HCT116 (cell line): Measurements from ENCODE around the gene ATXN2. TPM values are rescaled to one million over a fixed set of nuclear protein-coding genes. Genes with fewer than 3 reads are reported as not detected.

Experiments used
- ATAC-seq: fragments of 200-7000 bp; cut with Tn5 transposase; 2 replicates; pipeline ENCODE4 v1.9.1; 2020; ENCODE audit warnings: mild to moderate bottlenecking, moderate library complexity
- BruUV-seq: library from RNA; stranded (reverse); fragments of 400-500 nt; replicated peaks from 2 replicates; lab custom pipeline; 2021; lab: Mats Ljungman, UMichigan
- CTCF ChIA-PET: fragments of 300-600 bp; sonication (Branson Sonifier 250); formaldehyde crosslinking; loops from one replicate; lab custom pipeline; 2021; ENCODE audit warnings: antibody characterized with exemption; lab: Charles Lee
- POLR2A ChIA-PET: fragments of 300-600, 350-600 bp; sonication (Branson Sonifier 250); formaldehyde crosslinking; loops from one replicate; lab custom pipeline; 2021; ENCODE audit warnings: antibody characterized with exemption; lab: Charles Lee
- RAD21 ChIA-PET, 2 experiments: fragments of 300-600 bp; sonication (Branson Sonifier 250); formaldehyde crosslinking; loops; one replicate each; lab custom pipeline; 2023; ENCODE audit warnings: low total read pairs in 2 of 2; ENCODE audit not compliant: uncharacterized antibody in 2 of 2, unreplicated experiment in 2 of 2, low non-redundant PET in 1 of 2; lab: Charles Lee
- DNase-seq: peaks from one replicate; pipeline ENCODE4 v3.0.0-alpha.2; 2010; ENCODE audit warnings: low read depth, low spot score
- H2AFZ ChIP-seq: fragments of 200-600 bp; shearing (Covaris generic), sonication (generic); 2 replicates; pipeline ENCODE4 v1.6.1; 2017; ENCODE audit warnings: low read depth, mixed run types, mixed read lengths, antibody characterized with exemption, low read length; ENCODE audit not compliant: poor library complexity, severe bottlenecking
- H3K27ac ChIP-seq: 2 replicates; pipeline ENCODE4 v1.5.1; 2012; ENCODE audit warnings: low read depth, low read length
- H3K27me3 ChIP-seq: fragments of 200-600 bp; sonication (generic); 2 replicates; pipeline ENCODE4 v1.6.1; 2016; ENCODE audit warnings: mixed run types, low read length, mixed read lengths; ENCODE audit not compliant: insufficient read depth
- H3K36me3 ChIP-seq, 2 experiments: fragments of 200-500 bp in 1 of 2; fragments of 200-600 bp in 1 of 2; sonication (Bioruptor generic) in 1 of 2; sonication (generic) in 1 of 2; 2 replicates each; pipeline versions ENCODE4 v1.5.1 to v1.6.1; 2014 to 2016; ENCODE audit warnings: low read length in 2 of 2, inconsistent platforms in 1 of 2, mixed read lengths in 1 of 2, mixed run types in 1 of 2; ENCODE audit not compliant: insufficient read depth in 2 of 2, control insufficient read depth in 1 of 2
- H3K4me1 ChIP-seq, 2 experiments: fragments of 200-600 bp in 1 of 2; sonication (generic) in 1 of 2; 2 replicates each; pipeline versions ENCODE4 v1.5.1 to v1.6.1; 2012 to 2017; ENCODE audit warnings: low read length in 2 of 2, inconsistent platforms in 1 of 2, mild to moderate bottlenecking in 1 of 2, mixed read lengths in 1 of 2, mixed run types in 1 of 2, moderate library complexity in 1 of 2; ENCODE audit not compliant: insufficient read depth in 2 of 2, control insufficient read depth in 1 of 2
- H3K4me2 ChIP-seq: fragments of 200-600 bp; sonication (generic); 2 replicates; pipeline ENCODE4 v1.6.1; 2017; ENCODE audit warnings: mixed run types, low read length, mixed read lengths
- H3K4me3 ChIP-seq, 2 experiments: fragments of 200-600 bp in 1 of 2; sonication (generic) in 1 of 2; replicated peaks in 1 of 2; 2 replicates each; pipeline ENCODE4 v1.5.1; 2011 to 2016; ENCODE audit warnings: low read length in 2 of 2, control low read depth in 1 of 2, low read depth in 1 of 2, mild to moderate bottlenecking in 1 of 2, mixed read lengths in 1 of 2, mixed run types in 1 of 2
- H3K79me2 ChIP-seq: fragments of 200-600 bp; sonication (generic); 2 replicates; pipeline ENCODE4 v1.6.1; 2017; ENCODE audit warnings: mild to moderate bottlenecking, mixed run types, low read length, moderate library complexity, mixed read lengths; ENCODE audit not compliant: insufficient read depth
- H3K9ac ChIP-seq: fragments of 200-600 bp; sonication (generic); 2 replicates; pipeline ENCODE4 v1.6.1; 2016; ENCODE audit warnings: low read length, mixed read lengths
- H3K9me2 ChIP-seq: fragments of 200-600 bp; sonication (generic), shearing (Covaris generic); 2 replicates; pipeline ENCODE4 v1.6.1; 2017; ENCODE audit warnings: mixed run types, mild to moderate bottlenecking, moderate library complexity; ENCODE audit not compliant: insufficient read depth
- H3K9me3 ChIP-seq, 2 experiments: fragments of 200-500 bp in 1 of 2; fragments of 200-600 bp in 1 of 2; sonication (Bioruptor generic) in 1 of 2; sonication (generic) in 1 of 2; 2 replicates each; pipeline ENCODE4 v1.6.1; 2014 to 2017; ENCODE audit warnings: low read length in 2 of 2, mixed read lengths in 2 of 2, inconsistent platforms in 1 of 2, low read depth in 1 of 2, mild to moderate bottlenecking in 1 of 2, mixed run types in 1 of 2, moderate library complexity in 1 of 2; ENCODE audit not compliant: control insufficient read depth in 1 of 2, insufficient read depth in 1 of 2
- H4K20me1 ChIP-seq: fragments of 200-600 bp; sonication (generic), shearing (Covaris generic); 2 replicates; pipeline ENCODE4 v1.6.1; 2017; ENCODE audit warnings: mixed run types, mild to moderate bottlenecking, moderate library complexity; ENCODE audit not compliant: insufficient read depth
- CBX3 ChIP-seq: IDR thresholded peaks from 2 replicates; pipeline ENCODE4 v1.6.1; 2012; ENCODE audit warnings: low read depth
- CEBPB ChIP-seq: IDR thresholded peaks from 2 replicates; pipeline ENCODE4 v1.6.1; 2012; ENCODE audit warnings: low read depth
- EGR1 ChIP-seq: IDR thresholded peaks from 2 replicates; pipeline ENCODE4 v1.6.1; 2012; ENCODE audit warnings: low read depth
- EZH2 ChIP-seq: fragments of 200-600 bp; sonication (generic); IDR thresholded peaks from 2 replicates; pipeline ENCODE4 v1.6.1; 2017; ENCODE audit warnings: antibody characterized with exemption, mixed run types
- EZH2phosphoT487 ChIP-seq: fragments of 200-600 bp; IDR thresholded peaks from 2 replicates; pipeline ENCODE4 v1.6.1; 2018; ENCODE audit warnings: antibody characterized with exemption, borderline replicate concordance
- FOSL1 ChIP-seq: IDR thresholded peaks from 2 replicates; pipeline ENCODE4 v1.6.1; 2012; ENCODE audit warnings: low read depth
- JUND ChIP-seq: IDR thresholded peaks from 2 replicates; pipeline ENCODE4 v1.6.1; 2012
- POLR2A ChIP-seq: IDR thresholded peaks from 2 replicates; pipeline ENCODE4 v1.7.0; 2011; ENCODE audit warnings: borderline replicate concordance; ENCODE audit not compliant: insufficient read depth, insufficient read length; ENCODE audit errors: extremely low read depth
- POLR2AphosphoS5 ChIP-seq: IDR thresholded peaks from 2 replicates; pipeline ENCODE4 v1.6.1; 2011; ENCODE audit warnings: mild to moderate bottlenecking, low read depth, low read length, moderate library complexity
- RAD21 ChIP-seq: IDR thresholded peaks from 2 replicates; pipeline ENCODE4 v1.6.1; 2012; ENCODE audit warnings: low read depth, mild to moderate bottlenecking
- SIN3A ChIP-seq: IDR thresholded peaks from 2 replicates; pipeline ENCODE4 v1.6.1; 2012; ENCODE audit warnings: low read depth
- SRF ChIP-seq: IDR thresholded peaks from 2 replicates; pipeline ENCODE4 v1.6.1; 2012; ENCODE audit warnings: low read depth
- YY1 ChIP-seq: IDR thresholded peaks from 2 replicates; pipeline ENCODE4 v1.6.1; 2011; ENCODE audit warnings: low read length, low read depth, moderate library complexity, mild to moderate bottlenecking; ENCODE audit not compliant: insufficient replicate concordance; ENCODE audit errors: extremely low read depth
- ZFX ChIP-seq: fragments of 450-650 bp; IDR thresholded peaks from 2 replicates; pipeline ENCODE4 v1.6.1; 2017
- ZNF274 ChIP-seq: fragments of 200-500 bp; sonication (Bioruptor generic); IDR thresholded peaks from 2 replicates; pipeline ENCODE4 v1.6.1; 2014; ENCODE audit warnings: mild to moderate bottlenecking, low read depth, low read length, inconsistent platforms
- intact Hi-C: fragments of 100-400 bp; cut with micrococcal nuclease; formaldehyde crosslinking; loops from 2 replicates; pipeline ENCODE4 v1.10.0; 2022
- total RNA-seq: library from RNA; stranded (reverse); gene quantifications from one replicate; pipeline ENCODE4 v1.2.1, GENCODE V29; 2021; ENCODE audit not compliant: unreplicated experiment
- TF ChIP-seq, protein P1 (sequence below): IDR thresholded peaks from 2 replicates; pipeline ENCODE4 v1.6.1; 2012; ENCODE audit warnings: low read depth
- TF ChIP-seq, protein P2 (sequence below), 3 experiments: fragments of 200-600 bp in 1 of 3; sonication (generic) in 1 of 3; IDR thresholded peaks in 2 of 3; conservative IDR thresholded peaks in 1 of 3; 2 replicates each; pipeline ENCODE4 v1.5.1; 2012 to 2017; ENCODE audit warnings: low read depth in 2 of 3, low read length in 2 of 3, antibody characterized with exemption in 1 of 3, borderline replicate concordance in 1 of 3, control low read depth in 1 of 3, mild to moderate bottlenecking in 1 of 3, mixed read lengths in 1 of 3, mixed run types in 1 of 3, moderate library complexity in 1 of 3; ENCODE audit not compliant: insufficient read depth in 1 of 3
- TF ChIP-seq, protein P3 (sequence below): IDR thresholded peaks from 2 replicates; pipeline ENCODE4 v1.6.1; 2012

ATXN2 gene
- total RNA-seq, 1 experiment from 2014 or later = 72.7 TPM

DNA sequence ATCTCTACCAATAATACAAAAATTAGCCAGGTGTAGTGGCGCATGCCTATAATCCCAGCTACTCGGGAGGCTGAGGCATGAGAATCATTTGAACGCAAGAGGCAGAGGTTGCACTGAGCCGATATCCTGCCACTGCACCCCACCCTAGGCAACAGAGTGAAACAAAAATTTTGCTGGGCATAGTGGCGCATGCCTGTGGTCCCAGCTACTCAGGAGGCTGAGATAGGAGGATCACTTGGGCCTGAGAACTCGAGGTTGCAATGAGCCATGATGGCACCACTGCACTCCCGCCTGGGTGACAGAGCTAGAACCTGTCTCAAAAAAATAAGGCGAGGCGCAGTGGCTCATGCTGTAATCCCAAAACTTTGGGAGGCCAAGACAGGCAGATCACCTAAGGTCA is 9.5 kb downstream of the ATXN2 start:
- intact Hi-C loops = no loop called here

DNA sequence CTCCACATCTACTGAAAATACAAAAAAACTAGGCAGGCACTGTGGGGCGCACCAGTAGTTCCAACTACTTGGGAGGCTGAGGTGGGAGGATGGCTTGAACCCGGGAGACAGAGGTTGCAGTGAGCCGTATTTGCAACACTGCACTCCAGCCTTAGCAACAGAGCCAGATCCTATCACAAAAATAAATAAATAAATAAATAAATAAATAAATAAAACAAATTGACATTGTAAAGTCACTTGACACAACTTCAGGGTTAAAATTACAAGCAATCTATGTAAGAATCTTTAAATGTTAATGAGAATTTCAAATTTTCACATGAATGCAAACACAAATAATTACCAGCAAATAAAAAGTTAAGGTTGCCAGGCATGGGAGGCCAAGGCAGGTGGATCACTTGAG is 11.1 kb downstream of the ATXN2 start:
- no peak for ATAC-seq
- H3K9me3 ChIP-seq = no peaks in the 10 kb centered on the region
- H3K4me2 ChIP-seq = no peak overlapping the region
- 0 out of 2 replicates have a peak, but pooled peaks cover 4% of the 10 kb centered on the region for H4K20me1 ChIP-seq
- H3K4me3 ChIP-seq = no peak overlapping the region
- peaks cover 100% of the 10 kb centered on the region for H3K79me2 ChIP-seq
- BruUV-seq = no TSS peak
- DNase-seq = no peak
- no peak overlapping the region for H3K27ac ChIP-seq
- CTCF ChIA-PET = no interaction called here
- no peaks in the 10 kb centered on the region for H3K36me3 ChIP-seq
- RAD21 ChIA-PET = no interaction called here
- intact Hi-C loops = no loop called here
- H3K4me1 ChIP-seq = peaks cover 0 to 5% of the 10 kb centered on the region in 2 experiments; a peak in 3 of 4 replicates
- H3K9me2 ChIP-seq = no peaks in the 10 kb centered on the region
- no peak overlapping the region for H2AFZ ChIP-seq
- H3K9ac ChIP-seq = no peak overlapping the region
- POLR2A ChIA-PET = no interaction called here
- H3K27me3 ChIP-seq = no peaks in the 10 kb centered on the region
- TF ChIP-seq, protein P1, sequence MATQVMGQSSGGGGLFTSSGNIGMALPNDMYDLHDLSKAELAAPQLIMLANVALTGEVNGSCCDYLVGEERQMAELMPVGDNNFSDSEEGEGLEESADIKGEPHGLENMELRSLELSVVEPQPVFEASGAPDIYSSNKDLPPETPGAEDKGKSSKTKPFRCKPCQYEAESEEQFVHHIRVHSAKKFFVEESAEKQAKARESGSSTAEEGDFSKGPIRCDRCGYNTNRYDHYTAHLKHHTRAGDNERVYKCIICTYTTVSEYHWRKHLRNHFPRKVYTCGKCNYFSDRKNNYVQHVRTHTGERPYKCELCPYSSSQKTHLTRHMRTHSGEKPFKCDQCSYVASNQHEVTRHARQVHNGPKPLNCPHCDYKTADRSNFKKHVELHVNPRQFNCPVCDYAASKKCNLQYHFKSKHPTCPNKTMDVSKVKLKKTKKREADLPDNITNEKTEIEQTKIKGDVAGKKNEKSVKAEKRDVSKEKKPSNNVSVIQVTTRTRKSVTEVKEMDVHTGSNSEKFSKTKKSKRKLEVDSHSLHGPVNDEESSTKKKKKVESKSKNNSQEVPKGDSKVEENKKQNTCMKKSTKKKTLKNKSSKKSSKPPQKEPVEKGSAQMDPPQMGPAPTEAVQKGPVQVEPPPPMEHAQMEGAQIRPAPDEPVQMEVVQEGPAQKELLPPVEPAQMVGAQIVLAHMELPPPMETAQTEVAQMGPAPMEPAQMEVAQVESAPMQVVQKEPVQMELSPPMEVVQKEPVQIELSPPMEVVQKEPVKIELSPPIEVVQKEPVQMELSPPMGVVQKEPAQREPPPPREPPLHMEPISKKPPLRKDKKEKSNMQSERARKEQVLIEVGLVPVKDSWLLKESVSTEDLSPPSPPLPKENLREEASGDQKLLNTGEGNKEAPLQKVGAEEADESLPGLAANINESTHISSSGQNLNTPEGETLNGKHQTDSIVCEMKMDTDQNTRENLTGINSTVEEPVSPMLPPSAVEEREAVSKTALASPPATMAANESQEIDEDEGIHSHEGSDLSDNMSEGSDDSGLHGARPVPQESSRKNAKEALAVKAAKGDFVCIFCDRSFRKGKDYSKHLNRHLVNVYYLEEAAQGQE = no peak
- TF ChIP-seq FOSL1 = no peak
- no peak for TF ChIP-seq SRF
- no peak for TF ChIP-seq JUND
- no peak for TF ChIP-seq ZNF274
- TF ChIP-seq, protein P2, sequence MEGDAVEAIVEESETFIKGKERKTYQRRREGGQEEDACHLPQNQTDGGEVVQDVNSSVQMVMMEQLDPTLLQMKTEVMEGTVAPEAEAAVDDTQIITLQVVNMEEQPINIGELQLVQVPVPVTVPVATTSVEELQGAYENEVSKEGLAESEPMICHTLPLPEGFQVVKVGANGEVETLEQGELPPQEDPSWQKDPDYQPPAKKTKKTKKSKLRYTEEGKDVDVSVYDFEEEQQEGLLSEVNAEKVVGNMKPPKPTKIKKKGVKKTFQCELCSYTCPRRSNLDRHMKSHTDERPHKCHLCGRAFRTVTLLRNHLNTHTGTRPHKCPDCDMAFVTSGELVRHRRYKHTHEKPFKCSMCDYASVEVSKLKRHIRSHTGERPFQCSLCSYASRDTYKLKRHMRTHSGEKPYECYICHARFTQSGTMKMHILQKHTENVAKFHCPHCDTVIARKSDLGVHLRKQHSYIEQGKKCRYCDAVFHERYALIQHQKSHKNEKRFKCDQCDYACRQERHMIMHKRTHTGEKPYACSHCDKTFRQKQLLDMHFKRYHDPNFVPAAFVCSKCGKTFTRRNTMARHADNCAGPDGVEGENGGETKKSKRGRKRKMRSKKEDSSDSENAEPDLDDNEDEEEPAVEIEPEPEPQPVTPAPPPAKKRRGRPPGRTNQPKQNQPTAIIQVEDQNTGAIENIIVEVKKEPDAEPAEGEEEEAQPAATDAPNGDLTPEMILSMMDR (IDR thresholded peaks at IDR 0.05 in 2 of 3, conservative IDR thresholded peaks at IDR 0.05 in 1 of 3; ENCODE audit: borderline replicate concordance in 1 of 3, insufficient read depth in 1 of 3, low read depth in 2 of 3, low read length in 2 of 3) = no peak
- no peak for TF ChIP-seq EZH2phosphoT487
- TF ChIP-seq ZFX = no peak
- no peak for TF ChIP-seq SIN3A
- no peak for TF ChIP-seq POLR2A
- TF ChIP-seq POLR2AphosphoS5 = no peak
- TF ChIP-seq EGR1 = no peak
- TF ChIP-seq YY1 = no peak
- no peak for TF ChIP-seq CBX3
- no peak for TF ChIP-seq EZH2

More for the DNA sequence above, 9.5 kb downstream of the ATXN2 start:
- Histone ChIP-seq H3K4me1 (peaks cover 0 to 5% of the 10 kb centered on the region in 2 experiments; a peak in 3 of 4 replicates), H3K79me2 (peaks cover 100% of the 10 kb centered on the region), H3K9ac (no peak overlapping the region), H3K9me2 (no peaks in the 10 kb centered on the region), H3K4me2 (no peak overlapping the region), H3K4me3 (no peak overlapping the region), H4K20me1 (peaks cover 11% of the 10 kb centered on the region; the same call in 1 of the 2 replicates), H3K36me3 (no peaks in the 10 kb centered on the region), H3K9me3 (no peaks in the 10 kb centered on the region), H3K27me3 (no peaks in the 10 kb centered on the region), H2AFZ (no peak overlapping the region), H3K27ac (no peak overlapping the region)
- POLR2A ChIA-PET = no interaction called here
- DNase-seq = no peak
- TF ChIP-seq EZH2 (no peak), RAD21 (no peak), CEBPB (no peak), YY1 (no peak)
- TF ChIP-seq, protein P3, sequence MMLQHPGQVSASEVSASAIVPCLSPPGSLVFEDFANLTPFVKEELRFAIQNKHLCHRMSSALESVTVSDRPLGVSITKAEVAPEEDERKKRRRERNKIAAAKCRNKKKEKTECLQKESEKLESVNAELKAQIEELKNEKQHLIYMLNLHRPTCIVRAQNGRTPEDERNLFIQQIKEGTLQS = no peak
- RAD21 ChIA-PET = no interaction called here
- no peak for ATAC-seq
- BruUV-seq = no TSS peak
- CTCF ChIA-PET = no interaction called here
